GM19193 (cell line): Measurements from ENCODE around the gene PLA2G4B.

Source experiments
- POLR2A ChIP-seq: IDR thresholded peaks from 4 replicates; pipeline ENCODE4 v1.6.1; 2011; ENCODE audit not compliant: insufficient read depth, insufficient read length; ENCODE audit errors: extremely low read depth

PLA2G4B gene

DNA sequence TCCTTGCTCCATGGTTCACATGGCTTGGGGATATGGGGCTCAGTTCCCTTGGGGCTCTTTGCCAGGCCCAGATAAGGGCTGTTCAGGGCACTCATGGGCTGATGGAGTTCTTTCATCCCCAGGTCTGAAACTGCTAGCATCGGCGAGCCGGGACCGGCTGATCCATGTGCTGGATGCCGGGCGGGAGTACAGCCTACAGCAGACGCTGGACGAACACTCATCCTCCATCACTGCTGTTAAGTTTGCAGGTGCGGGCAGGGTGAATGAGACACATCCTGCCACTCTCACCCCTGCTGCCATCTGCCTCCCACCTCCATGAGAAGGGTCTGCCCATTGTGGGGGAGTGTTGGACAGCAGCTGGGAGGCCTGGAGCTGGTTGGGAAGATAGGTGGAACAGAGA, 21.9 kb upstream of the PLA2G4B start:
- no peak for TF ChIP-seq POLR2A

DNA sequence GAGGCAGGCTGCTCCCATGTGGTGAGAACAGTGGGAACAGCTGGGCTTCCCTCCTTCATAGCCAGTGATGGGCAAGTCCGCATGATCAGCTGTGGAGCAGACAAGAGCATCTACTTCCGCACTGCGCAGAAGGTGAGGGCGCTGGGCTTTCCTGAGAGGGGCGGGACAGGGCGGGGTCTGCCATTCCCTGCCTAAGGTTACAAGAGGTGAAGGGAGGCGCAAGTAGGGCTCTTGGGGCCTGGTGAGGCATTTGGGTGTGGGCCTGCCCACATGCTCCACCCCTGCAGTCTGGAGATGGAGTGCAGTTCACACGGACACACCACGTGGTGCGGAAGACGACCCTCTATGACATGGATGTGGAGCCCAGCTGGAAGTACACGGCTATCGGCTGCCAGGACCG, 21.3 kb upstream of the PLA2G4B start:
- no peak for TF ChIP-seq POLR2A

DNA sequence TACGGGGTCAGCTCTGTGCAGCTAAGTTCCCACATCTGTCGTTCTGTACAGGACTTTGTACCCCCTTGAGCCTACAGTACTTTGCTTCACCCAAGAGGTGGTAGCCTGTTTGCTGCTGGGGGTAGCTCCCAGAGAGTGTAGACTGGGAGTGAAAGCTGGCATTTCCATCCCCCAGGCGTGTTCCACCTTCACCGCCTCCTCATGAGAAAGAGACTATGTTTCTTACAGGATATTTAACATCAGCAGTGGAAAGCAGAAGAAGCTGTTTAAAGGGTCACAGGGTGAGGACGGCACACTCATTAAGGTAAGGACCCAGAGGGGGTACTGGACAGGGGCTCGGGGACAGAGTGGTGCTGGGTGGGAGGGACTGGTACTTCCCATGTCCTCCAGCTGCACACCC, 20.9 kb upstream of the PLA2G4B start:
- TF ChIP-seq POLR2A = no peak

DNA sequence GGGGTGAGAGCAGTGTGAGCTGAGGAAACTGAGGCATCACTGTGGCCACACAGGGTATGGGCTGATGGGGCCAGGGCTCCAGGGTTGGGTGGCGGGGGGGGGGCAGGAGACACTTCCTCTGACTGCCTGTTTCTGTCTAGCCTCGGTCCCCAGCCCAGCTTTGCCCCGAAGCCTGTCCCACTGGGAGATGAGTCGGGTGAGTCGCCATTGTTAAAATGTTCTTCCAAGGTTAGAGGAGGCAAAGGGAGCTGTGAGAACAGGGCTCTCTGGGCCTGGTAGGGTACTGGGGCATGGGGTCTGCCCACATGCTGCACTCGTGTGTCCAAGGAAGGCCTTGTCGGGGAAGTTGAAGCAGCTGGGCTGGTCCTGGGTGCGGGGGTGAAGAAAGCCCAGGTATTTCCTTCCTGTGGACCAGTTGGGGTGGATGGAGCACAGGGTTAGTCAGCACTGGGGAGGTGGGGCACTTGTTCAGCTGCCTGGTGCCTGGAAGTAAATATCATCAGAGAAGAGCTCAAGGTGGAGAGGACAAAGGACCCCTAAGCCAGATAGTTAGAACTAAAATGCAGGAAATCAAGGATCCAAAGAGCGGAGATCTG, 19.1 kb upstream of the PLA2G4B start:
- no peak for TF ChIP-seq POLR2A

DNA sequence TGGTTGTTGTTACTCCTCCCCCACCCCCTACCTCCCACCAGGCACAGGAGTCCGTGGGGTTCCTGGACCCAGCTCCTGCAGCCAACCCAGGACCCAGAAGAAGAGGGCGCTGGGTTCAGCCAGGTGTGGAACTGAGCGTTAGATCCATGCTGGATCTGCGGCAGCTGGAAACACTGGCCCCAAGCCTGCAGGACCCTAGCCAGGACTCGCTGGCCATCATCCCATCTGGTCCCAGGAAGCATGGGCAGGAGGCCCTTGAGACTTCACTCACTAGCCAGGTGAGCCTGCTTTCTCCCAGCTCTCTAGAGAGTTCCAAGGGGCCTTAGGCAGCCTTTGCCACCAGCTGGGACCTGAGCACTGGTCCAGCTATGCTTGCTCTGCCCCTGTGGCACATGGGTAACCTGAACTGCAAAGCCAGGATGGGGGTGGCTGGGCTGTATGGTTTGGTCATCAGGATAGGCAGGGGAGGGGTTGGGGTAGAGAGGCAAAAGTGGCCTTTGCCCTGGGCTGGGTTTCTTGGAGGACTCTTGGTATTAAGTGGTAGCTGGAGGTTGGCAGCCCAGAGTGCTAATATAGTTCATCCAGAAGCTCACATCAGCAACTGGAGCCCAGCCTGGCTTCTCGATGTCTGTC, 17.7 kb upstream of the PLA2G4B start:
- TF ChIP-seq POLR2A = no peak

DNA sequence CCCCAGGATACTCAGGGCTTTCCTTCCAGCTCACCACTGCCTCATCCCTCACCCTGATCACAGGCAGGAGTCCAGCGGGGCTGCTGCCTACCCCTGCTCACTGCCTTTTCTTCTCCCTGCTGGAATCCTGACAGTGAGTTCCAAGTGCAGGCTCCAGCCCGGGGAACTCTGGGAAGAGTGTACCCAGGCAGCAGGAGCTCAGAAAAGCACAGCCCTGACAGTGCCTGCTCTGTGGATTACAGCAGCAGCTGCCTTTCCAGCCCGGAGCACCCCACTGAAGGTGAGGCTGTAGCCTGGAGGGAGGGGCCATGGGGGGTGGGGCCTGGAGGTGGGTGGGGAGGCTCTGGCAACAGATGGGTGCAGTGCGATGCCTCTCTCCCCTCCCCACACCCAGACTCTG, 16.8 kb upstream of the PLA2G4B start:
- no peak for TF ChIP-seq POLR2A

DNA sequence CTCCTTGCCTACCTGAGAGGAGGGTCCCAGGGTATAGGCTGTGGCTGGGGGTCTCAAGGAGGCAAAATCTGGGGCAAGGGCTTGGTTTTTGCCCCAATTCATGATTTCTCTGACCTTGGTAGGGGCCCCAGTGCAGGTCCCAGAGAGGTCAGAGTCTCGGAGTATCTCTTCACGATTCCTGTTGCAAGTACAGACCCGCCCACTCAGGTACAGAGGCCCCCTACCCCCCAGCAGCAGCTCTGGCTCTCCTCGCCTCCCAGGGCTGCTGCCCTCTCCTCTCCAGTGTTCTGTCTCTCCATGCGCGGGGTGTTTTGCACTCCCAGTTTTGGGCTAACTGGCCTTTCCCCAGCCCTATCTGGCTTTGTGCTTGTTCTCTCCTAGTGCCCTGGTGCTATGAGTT, 16.2 kb upstream of the PLA2G4B start:
- no peak for TF ChIP-seq POLR2A

DNA sequence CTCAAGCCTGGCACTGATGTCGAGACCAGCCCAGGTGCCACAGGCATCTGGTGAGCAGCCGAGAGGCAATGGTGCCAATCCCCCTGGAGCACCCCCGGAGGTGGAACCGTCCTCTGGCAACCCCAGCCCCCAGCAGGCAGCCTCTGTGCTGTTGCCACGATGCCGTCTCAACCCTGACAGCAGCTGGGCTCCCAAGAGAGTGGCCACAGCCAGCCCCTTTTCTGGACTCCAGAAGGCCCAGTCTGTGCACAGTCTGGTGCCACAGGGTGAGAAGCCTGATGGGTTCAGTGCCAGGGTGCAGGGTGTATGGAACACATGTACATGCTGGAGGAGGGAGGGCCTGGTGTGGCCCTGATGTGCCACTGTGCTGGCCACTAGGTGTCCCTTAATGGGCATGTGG, 15.7 kb upstream of the PLA2G4B start:
- TF ChIP-seq POLR2A = no peak

DNA sequence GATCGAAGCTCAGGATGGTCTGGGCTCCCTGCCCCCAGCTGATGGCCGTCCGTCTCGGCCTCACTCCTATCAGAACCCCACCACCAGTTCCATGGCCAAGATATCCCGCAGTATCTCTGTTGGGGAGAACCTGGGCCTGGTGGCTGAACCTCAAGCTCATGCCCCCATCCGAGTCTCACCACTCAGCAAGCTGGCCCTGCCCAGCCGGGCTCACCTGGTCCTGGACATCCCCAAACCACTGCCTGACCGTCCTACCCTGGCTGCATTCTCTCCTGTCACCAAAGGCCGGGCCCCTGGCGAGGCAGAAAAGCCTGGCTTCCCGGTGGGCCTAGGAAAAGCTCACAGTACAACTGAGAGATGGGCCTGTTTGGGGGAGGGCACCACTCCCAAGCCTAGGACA, 15.1 kb upstream of the PLA2G4B start:
- no peak for TF ChIP-seq POLR2A

DNA sequence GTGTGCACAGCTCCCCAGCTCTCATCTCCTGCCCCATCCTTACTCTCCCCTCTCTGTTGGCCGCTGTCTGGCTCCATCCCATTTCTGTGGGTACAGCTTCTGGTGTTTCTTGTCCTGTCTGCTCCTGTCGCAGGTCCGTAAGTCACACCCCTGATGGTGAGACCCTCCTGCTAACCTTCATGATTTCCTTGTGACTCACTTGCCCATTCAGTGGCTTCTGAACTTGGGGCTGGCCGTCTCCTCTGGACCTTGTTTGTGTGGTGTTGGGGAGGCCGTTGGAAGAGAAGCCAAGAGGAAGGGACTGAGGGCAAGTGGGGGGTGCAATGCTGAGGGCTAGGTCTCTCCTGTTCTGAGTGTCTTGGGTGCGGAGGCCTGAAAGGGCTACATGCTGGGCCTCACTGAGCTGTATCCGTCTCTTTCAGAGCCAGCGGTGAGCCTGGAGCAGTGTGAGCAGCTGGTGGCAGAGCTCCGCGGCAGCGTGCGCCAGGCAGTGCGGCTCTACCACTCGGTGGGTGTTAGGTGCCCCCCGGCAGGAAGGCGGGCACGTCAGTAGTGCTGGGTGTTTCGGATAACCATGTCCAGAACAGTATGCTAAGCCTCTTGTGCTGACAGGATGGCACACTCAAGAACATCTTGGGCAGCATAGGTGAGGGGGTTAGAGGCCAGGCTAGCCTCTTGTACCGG, 14.4 kb upstream of the PLA2G4B start:
- TF ChIP-seq POLR2A = no peak

DNA sequence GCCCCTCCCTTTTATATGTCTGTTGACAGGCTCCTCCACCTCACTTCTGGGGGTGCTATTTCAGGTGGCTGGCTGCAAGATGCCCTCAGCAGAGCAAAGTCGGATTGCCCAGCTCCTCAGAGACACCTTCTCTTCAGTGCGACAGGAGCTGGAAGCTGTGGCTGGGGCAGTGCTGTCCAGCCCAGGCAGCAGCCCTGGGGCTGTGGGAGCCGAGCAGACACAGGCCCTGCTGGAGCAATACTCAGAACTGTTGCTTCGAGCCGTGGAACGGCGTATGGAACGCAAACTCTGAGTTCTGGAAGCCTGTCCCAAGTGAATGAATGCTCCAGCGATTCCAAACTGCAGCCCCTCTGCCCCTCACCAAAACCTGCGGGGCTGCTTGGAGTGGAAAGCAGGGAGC, 13.5 kb upstream of the PLA2G4B start:
- TF ChIP-seq POLR2A = no peak

DNA sequence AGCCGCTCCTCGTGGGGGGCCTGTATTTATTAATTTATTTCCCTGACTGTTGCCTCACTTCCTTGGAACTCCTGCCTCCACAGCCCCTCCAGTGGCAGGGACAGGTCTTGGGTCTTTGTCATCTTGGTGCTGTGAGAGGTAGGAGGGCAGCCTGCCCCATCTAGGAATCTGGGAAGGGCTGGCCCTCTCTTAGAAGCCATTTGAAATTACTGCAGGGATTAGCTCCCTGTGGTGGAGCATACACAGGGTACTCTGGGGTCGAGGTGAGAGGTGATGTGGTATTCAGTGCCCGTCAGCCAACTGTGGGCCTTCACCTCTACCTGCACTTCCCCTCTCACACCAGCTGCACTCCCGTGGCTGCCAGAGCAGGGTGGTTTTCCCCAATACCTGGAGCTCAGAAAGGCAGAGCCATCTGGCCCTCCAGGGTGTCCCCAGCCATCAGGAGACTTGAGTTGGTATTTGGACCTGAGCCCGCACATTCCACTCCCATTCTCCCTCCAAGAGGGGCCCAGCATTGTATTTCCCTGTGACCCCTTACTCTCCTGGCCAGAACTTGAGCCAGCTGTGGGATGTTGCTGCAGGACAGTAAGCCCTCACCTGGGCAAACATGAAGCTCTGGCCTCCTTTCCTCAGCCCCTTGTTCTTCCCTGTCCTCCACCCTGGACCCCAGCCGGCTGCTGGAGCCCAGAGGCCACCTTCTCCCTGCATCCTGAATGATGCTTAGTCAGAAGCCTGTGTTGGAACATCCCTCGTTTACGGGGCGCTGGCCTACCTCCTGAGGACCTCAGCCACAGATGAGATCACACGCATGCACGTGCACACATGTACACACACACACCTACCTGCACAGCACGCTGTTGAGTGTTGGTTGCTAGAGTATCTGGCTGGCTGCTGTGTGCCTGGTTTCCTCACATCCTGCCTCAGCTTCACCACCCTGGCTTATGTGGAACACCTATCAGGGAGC, 12.8 kb upstream of the PLA2G4B start:
- TF ChIP-seq POLR2A = no peak

DNA sequence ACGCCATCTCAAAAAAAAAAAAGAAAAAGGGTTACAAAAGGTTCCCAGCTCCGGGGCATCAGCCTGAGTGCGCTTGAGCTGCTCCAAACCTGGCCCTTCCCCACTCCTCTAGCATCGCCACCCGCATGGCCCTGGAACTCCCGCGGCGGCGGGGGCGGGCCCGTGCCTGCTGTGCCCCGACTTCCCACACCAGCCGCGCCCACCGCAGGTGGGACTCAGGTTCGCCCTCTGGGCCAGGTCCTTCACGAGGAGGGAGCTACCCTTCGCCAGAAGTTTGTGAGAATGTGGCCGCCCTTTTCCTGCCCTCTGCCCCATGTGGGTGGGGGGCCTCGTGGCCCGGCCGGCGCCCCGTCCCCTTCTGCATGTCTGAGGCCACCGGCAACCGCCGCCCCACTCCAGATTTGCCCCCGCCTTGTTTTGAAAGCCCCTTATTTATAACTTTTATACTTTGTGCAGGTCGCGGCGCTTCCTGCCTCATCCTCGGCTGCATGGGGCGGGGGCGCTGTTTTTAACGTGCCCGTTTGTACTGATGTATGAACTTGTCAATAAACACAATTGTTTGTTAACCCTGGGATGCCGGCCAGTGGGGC, 11.3 kb upstream of the PLA2G4B start:
- no peak for TF ChIP-seq POLR2A

DNA sequence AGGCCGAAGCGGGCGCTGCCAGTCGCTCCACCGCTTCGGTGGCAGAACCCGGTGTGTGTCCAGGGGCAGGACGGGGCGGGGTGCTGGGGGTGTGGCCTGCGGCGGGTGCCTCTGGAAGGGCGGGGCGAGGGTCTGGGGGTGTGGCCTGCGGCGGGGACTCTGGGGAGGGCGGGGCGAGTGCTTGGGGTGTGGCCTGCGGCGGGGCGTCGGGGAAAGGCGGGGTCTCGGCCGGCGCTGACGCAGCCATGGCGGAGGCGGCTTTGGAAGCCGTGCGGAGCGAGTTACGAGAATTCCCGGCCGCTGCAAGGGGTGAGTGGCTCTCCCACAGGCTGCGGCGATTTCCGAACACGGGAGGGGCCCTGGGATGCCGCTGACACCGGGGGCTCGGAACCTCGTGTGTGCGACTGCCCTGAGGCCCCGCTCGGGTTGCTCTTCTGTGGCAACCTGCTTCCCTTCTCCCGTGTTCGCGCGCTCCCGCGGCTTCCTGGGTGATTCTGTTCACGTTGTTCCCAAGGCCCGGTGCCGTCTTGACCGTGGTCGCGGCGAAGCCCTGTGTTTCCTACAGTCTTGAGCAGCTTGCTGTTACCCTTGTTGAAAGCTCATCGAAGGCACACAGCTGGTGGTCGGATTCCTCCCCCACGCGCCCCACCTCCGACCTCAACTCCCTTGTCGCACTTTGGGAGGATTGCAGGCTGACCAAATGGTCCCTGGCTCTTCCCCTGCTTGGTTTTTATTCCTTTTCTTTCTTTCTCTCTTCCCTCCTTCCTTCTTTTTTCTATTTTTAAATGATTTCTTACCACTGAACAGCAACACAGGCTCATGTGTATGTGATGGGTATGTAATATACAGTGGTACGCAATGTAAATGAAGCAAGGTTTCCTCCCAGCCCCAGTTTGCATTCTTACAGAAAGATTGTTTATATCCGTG, 10.5 kb upstream of the PLA2G4B start, which contains the start of gene JMJD7:
Gene JMJD7 (plus strand): TSS at position 213 of the 927 bp plus-strand sequence. CDS start 33 bp downstream, at position 246.
- TF ChIP-seq POLR2A = peak; percentile 71

DNA sequence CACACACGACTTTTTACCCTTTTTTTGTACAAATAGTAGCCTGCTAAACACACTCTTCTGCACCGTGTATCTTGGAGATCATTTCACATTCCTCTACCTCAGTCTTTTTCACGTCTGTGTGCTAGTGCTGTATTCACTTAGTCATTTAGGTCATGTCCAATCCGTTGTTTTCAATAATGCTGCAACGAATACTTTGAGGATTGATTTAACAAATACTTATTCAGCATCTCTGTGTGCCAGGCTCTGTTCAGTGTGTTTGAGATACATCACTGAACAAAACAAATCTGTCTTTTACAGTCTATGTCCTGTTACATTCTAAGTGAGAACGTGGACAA, 9.9 kb upstream of the PLA2G4B start:
- TF ChIP-seq POLR2A = no peak
